MM.1S (cell line): ENCODE measurements around the gene DPH2.

Experiments
- DNase-seq: peaks from one replicate; pipeline ENCODE4 v3.0.0-alpha.2; 2015
- H2AFZ ChIP-seq: fragments of 300-600 bp; sonication (generic); 2 replicates; pipeline ENCODE4 v1.6.0; 2016; ENCODE audit warnings: antibody characterized with exemption, low read length
- H3F3A ChIP-seq: fragments of 300-600 bp; sonication (generic); 2 replicates; pipeline ENCODE4 v1.6.1; 2016; ENCODE audit warnings: mild to moderate bottlenecking, antibody characterized with exemption, low read length, moderate library complexity, mixed read lengths; ENCODE audit not compliant: insufficient read depth
- H3K27ac ChIP-seq: fragments of 300-600 bp; sonication (generic); 2 replicates; pipeline ENCODE4 v1.5.1; 2016; ENCODE audit warnings: mild to moderate bottlenecking, low read length
- H3K27me3 ChIP-seq: fragments of 300-600 bp; sonication (generic); replicated peaks from 2 replicates; pipeline ENCODE4 v1.6.0; 2016; ENCODE audit warnings: low read length; ENCODE audit not compliant: insufficient read depth
- H3K36me3 ChIP-seq: fragments of 300-600 bp; sonication (generic); replicated peaks from 2 replicates; pipeline ENCODE4 v1.6.1; 2016; ENCODE audit warnings: mild to moderate bottlenecking, low read length, mixed read lengths; ENCODE audit not compliant: insufficient read depth
- H3K4me1 ChIP-seq: fragments of 300-600 bp; sonication (generic); 2 replicates; pipeline ENCODE4 v1.6.1; 2016; ENCODE audit warnings: low read length, mixed read lengths
- H3K4me2 ChIP-seq: fragments of 300-600 bp; sonication (generic); 2 replicates; pipeline ENCODE4 v1.6.0; 2016; ENCODE audit warnings: low read depth, low read length
- H3K4me3 ChIP-seq: fragments of 300-600 bp; sonication (generic); 2 replicates; pipeline ENCODE4 v1.5.1; 2016; ENCODE audit warnings: low read length, mixed read lengths
- H3K79me2 ChIP-seq: fragments of 300-600 bp; sonication (generic); 2 replicates; pipeline ENCODE4 v1.6.1; 2016; ENCODE audit warnings: mixed run types, low read length, mixed read lengths
- H3K9ac ChIP-seq: fragments of 300-600 bp; sonication (generic); 2 replicates; pipeline ENCODE4 v1.6.1; 2016; ENCODE audit warnings: low read length, mixed read lengths
- H3K9me2 ChIP-seq: fragments of 300-600 bp; sonication (generic); replicated peaks from 2 replicates; pipeline ENCODE4 v1.6.1; 2016; ENCODE audit warnings: mild to moderate bottlenecking, low read length, mixed read lengths; ENCODE audit not compliant: insufficient read depth
- H3K9me3 ChIP-seq: fragments of 300-600 bp; sonication (generic); replicated peaks from 2 replicates; pipeline ENCODE4 v1.6.1; 2016; ENCODE audit warnings: mild to moderate bottlenecking, low read length, mixed read lengths; ENCODE audit not compliant: insufficient read depth
- H4K20me1 ChIP-seq: fragments of 300-600 bp; sonication (generic); 2 replicates; pipeline ENCODE4 v1.6.1; 2016; ENCODE audit warnings: mild to moderate bottlenecking, low read length, moderate library complexity, mixed read lengths; ENCODE audit not compliant: insufficient read depth
- CTCF ChIP-seq: fragments of 300-600 bp; sonication (generic); IDR thresholded peaks from 2 replicates; pipeline ENCODE4 v1.5.1; 2016; ENCODE audit warnings: antibody characterized with exemption, low read length, mixed read lengths
- EZH2 ChIP-seq: fragments of 300-600 bp; sonication (generic); optimal IDR thresholded peaks from 2 replicates; pipeline ENCODE3; 2017; ENCODE audit warnings: low read depth, mild to moderate bottlenecking, antibody characterized with exemption, low read length, mixed read lengths
- EZH2phosphoT487 ChIP-seq: fragments of 300-600 bp; sonication (generic); IDR thresholded peaks from 2 replicates; pipeline ENCODE4 v1.6.1; 2018; ENCODE audit warnings: antibody characterized with exemption, low read length

The DPH2 gene

GRCh38 chr1:43937179-43937865 lies 32.5 kb upstream of the DPH2 start:
- H3K27me3 ChIP-seq, result no peaks in the 10 kb centered on the region
- H3K4me3 ChIP-seq, result no peak overlapping the region
- DNase-seq, result no peak
- H3K27ac ChIP-seq, result no peak overlapping the region
- no peaks in the 10 kb centered on the region for H3F3A ChIP-seq
- no peaks in the 10 kb centered on the region for H3K36me3 ChIP-seq
- no peaks in the 10 kb centered on the region for H3K9me2 ChIP-seq
- H2AFZ ChIP-seq, result no peak overlapping the region
- peaks cover 5% of the 10 kb centered on the region for H3K4me1 ChIP-seq
- no peaks in the 10 kb centered on the region for H3K9me3 ChIP-seq
- H3K9ac ChIP-seq, result no peak overlapping the region
- H3K79me2 ChIP-seq, result no peaks in the 10 kb centered on the region
- TF ChIP-seq EZH2phosphoT487, result no peak
- TF ChIP-seq CTCF, result no peak
- no peak for TF ChIP-seq EZH2
- no peaks in the 10 kb centered on the region for H4K20me1 ChIP-seq
- H3K4me2 ChIP-seq, result no peak overlapping the region

GRCh38 chr1:43938383-43938782 lies 31.4 kb upstream of the DPH2 start:
- no peak overlapping the region for H3K27ac ChIP-seq
- H3K79me2 ChIP-seq, result no peaks in the 10 kb centered on the region
- no peak overlapping the region for H3K4me3 ChIP-seq
- H4K20me1 ChIP-seq, result no peaks in the 10 kb centered on the region
- no peaks in the 10 kb centered on the region for H3F3A ChIP-seq
- no peaks in the 10 kb centered on the region for H3K27me3 ChIP-seq
- H2AFZ ChIP-seq, result no peak overlapping the region
- DNase-seq, result no peak
- no peak overlapping the region for H3K4me2 ChIP-seq
- peaks cover 5% of the 10 kb centered on the region for H3K4me1 ChIP-seq
- no peaks in the 10 kb centered on the region for H3K36me3 ChIP-seq
- H3K9me3 ChIP-seq, result no peaks in the 10 kb centered on the region
- TF ChIP-seq EZH2phosphoT487 (no peak), EZH2 (no peak), CTCF (no peak)
- H3K9ac ChIP-seq, result no peak overlapping the region
- H3K9me2 ChIP-seq, result no peaks in the 10 kb centered on the region

GRCh38 chr1:43938892-43939587 lies 30.8 kb upstream of the DPH2 start:
- Histone ChIP-seq H3K36me3 (no peaks in the 10 kb centered on the region), H3K4me1 (peaks cover 5% of the 10 kb centered on the region), H3K79me2 (no peaks in the 10 kb centered on the region), H3K27ac (no peak overlapping the region), H3K9ac (no peak overlapping the region), H3K4me2 (no peak overlapping the region), H2AFZ (no peak overlapping the region), H3F3A (no peaks in the 10 kb centered on the region), H3K9me2 (no peaks in the 10 kb centered on the region), H3K27me3 (no peaks in the 10 kb centered on the region), H3K4me3 (no peak overlapping the region), H4K20me1 (no peaks in the 10 kb centered on the region), H3K9me3 (no peaks in the 10 kb centered on the region)
- no peak for DNase-seq
- TF ChIP-seq CTCF (no peak), EZH2 (no peak), EZH2phosphoT487 (no peak)
